Raji (cell line): ENCODE data around the gene RPP25L.

Experiments
- POLR2A ChIP-seq: IDR thresholded peaks from 2 replicates; pipeline ENCODE4 v1.6.1; 2011; ENCODE audit warnings: low read depth, low read length, control low read depth; ENCODE audit not compliant: insufficient read depth

RPP25L gene

GRCh38 chr9:34585946-34586669 is 25.8 kb downstream of the RPP25L start:
- no peak for TF ChIP-seq POLR2A

- no peak for TF ChIP-seq POLR2A
These were observed 26.9 kb downstream of the RPP25L start for GRCh38 chr9:34584970-34585369.

GRCh38 chr9:34582787-34583186 is 29.1 kb downstream of the RPP25L start:
- TF ChIP-seq POLR2A = no peak

GRCh38 chr9:34581318-34581717 is 30.6 kb downstream of the RPP25L start:
- no peak for TF ChIP-seq POLR2A

GRCh38 chr9:34580358-34580757 is 31.5 kb downstream of the RPP25L start:
- TF ChIP-seq POLR2A = no peak

GRCh38 chr9:34579808-34580163 is 32.1 kb downstream of the RPP25L start:
- TF ChIP-seq POLR2A = no peak

GRCh38 chr9:34579104-34579807 is 32.6 kb downstream of the RPP25L start:
- no peak for TF ChIP-seq POLR2A

- TF ChIP-seq POLR2A = no peak
These were observed 33.4 kb downstream of the RPP25L start for GRCh38 chr9:34578241-34579103.

- TF ChIP-seq POLR2A = no peak
These were observed 34.3 kb downstream of the RPP25L start for GRCh38 chr9:34577400-34578240.

- TF ChIP-seq POLR2A = no peak
These were observed 35.1 kb downstream of the RPP25L start for GRCh38 chr9:34576597-34577399.

GRCh38 chr9:34575862-34576596 is 35.9 kb downstream of the RPP25L start:
- no peak for TF ChIP-seq POLR2A

- TF ChIP-seq POLR2A = no peak
These were observed 36.7 kb downstream of the RPP25L start for GRCh38 chr9:34575241-34575640.

GRCh38 chr9:34574571-34574970 is 37.3 kb downstream of the RPP25L start:
- TF ChIP-seq POLR2A = no peak
